ENCODE measurements around the gene SUMF2.
"Not testable (repeated sequence)": the region's sequence is repeated elsewhere in the genome, so short reads cannot be mapped to it uniquely, and the experiment has no call there.

Gene SUMF2

DNA sequence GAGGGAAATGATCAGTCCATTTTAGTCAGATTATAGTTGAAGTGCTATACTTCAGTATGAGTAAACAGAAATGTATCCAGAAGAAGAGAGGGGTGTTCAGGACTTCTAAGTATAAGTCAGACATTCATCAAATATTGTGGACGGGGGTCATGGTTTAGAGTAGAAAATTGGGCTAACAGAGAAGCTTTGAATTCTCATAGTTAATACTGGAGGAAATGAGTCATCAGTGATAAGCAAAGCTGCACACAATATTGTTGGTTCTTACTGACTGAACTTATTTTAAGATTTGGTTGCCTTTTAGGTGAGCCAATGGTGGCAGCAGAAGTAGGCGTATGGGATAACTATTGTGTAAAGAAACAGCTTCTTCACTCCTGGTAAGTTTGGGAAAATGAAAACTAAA is 1.7 kb upstream of the SUMF2 start:
- no peaks in the 10 kb centered on the region for H3K27me3 ChIP-seq
- H3K27ac ChIP-seq: no peak overlapping the region
- no peak overlapping the region for H3K4me2 ChIP-seq
- H3K9me3 ChIP-seq: no peaks in the 10 kb centered on the region
- H3K4me1 ChIP-seq: peaks cover 38% of the 10 kb centered on the region
- peaks cover 73% of the 10 kb centered on the region for H4K20me1 ChIP-seq
- TF ChIP-seq Cebpa-rat (IDR thresholded peaks at IDR 0.05): no peak
- H3K4me3 ChIP-seq: no peak overlapping the region
- no peak overlapping the region for H3K9ac ChIP-seq
- peaks cover 72% of the 10 kb centered on the region for H3K36me3 ChIP-seq

DNA sequence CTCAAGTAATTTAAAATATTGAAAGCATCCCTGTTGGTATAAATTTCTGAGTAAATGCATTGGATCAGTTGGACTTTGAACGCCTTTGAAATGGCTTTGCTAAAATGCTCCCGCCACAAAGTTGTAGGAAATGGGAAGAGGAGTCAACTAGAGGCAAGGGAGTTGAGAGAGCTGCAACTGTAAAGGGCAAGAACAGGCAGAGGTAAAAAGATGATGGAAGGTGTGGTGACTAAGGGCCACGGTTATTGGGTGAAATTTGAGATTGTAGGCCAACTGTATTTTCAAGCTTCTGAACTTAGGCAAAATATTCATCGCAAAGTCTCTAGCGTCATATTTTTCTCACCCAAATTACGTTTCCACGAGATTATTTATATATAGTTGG is 595 bp upstream of the SUMF2 start:
- Histone ChIP-seq H4K20me1 (peaks cover 62% of the 10 kb centered on the region), H3K27me3 (no peaks in the 10 kb centered on the region), H3K4me1 (peaks cover 38% of the 10 kb centered on the region), H3K9me3 (no peaks in the 10 kb centered on the region), H3K4me2 (peak overlapping the region; percentile 79), H3K36me3 (peaks cover 71% of the 10 kb centered on the region), H3K4me3 (peak overlapping the region; percentile 73), H3K9ac (peak overlapping the region; percentile 91; the same call in 1 of the 2 replicates), H3K27ac (peak overlapping the region; percentile 88; the same call in 1 of the 2 replicates)
- TF ChIP-seq Cebpa-rat (IDR thresholded peaks at IDR 0.05): no peak

DNA sequence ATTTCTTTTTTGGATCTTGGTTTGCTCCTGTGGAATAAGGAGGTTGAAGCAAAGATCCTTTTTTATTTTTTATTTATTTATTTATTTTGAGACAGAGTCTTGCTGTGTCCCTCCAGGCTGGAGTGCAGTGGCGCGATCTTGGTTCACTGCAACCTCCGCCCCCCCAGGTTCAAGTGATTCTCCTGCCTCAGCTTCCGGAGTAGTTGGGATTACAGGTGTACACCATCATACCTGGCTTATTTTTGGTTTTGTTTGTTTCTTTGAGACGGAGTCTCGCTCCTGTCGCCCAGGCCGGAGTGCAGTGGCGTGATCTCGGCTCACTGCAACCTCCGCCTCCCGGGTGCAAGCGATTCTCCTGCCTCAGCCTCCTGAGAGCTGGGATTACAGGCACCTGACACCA is 2.3 kb downstream of the SUMF2 start:
- not testable (repeated sequence) for H3K4me3 ChIP-seq, H3K9ac ChIP-seq, H3K27me3 ChIP-seq, H3K9me3 ChIP-seq, H3K27ac ChIP-seq, H3K4me2 ChIP-seq
- Histone ChIP-seq H3K36me3 (peaks cover 71% of the 10 kb centered on the region), H4K20me1 (peaks cover 34% of the 10 kb centered on the region), H3K4me1 (peaks cover 38% of the 10 kb centered on the region)

DNA sequence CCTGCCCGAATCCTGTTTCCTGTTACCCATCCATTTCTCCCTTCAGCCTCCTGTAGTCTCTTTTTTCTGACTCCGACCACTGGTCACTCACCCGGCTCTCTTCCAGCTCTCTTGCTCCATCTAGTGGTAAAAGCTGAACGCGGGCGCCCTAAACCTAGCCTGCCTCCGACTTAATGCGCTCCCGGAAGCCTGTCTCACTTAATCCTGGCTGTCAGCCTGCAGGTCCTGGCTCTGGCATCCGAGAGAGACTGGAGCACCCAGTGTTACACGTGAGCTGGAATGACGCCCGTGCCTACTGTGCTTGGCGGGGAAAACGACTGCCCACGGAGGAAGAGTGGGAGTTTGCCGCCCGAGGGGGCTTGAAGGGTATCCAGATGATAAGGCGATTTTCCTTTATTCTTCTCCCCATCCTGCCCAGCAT is 10.3 kb downstream of the SUMF2 start:
- TF ChIP-seq Cebpa-rat (IDR thresholded peaks at IDR 0.05): no peak
- H3K9me3 ChIP-seq: no peaks in the 10 kb centered on the region
- H3K36me3 ChIP-seq: peaks cover 97% of the 10 kb centered on the region
- no peak overlapping the region for H3K4me3 ChIP-seq
- H3K4me1 ChIP-seq: peaks cover 16% of the 10 kb centered on the region
- H3K27ac ChIP-seq: no peak overlapping the region
- no peak overlapping the region for H3K4me2 ChIP-seq
- H4K20me1 ChIP-seq: 0 out of 2 replicates have a peak, but pooled peaks cover 9% of the 10 kb centered on the region
- H3K27me3 ChIP-seq: no peaks in the 10 kb centered on the region
- 0 out of 2 replicates have a peak overlapping the region, but pooled peaks have one; percentile 5 for H3K9ac ChIP-seq

DNA sequence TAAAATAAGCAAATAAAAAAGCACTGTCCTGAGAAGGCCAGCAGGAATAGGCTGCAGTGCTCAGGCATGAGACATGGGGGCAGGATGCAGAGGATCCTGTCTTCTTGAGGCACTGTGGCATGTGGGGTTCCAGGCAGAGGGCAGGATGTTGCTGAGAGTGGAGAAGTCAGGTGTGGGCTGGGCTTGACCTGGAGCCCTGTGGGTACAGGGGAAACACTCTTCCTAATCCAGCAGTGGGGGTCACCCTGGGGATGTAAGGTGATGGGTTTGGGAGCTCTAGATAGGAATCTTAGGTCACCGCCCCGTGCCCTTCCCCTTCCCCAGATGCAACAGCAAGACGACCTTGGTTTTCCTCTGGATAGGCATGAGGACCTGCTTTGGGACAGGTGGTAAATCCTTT is 13.6 kb downstream of the SUMF2 start:
- no peak overlapping the region for H3K9ac ChIP-seq
- no peak overlapping the region for H3K4me2 ChIP-seq
- H3K27ac ChIP-seq: 0 out of 2 replicates have a peak overlapping the region, but pooled peaks have one; percentile 77
- 0 out of 2 replicates have a peak, but pooled peaks cover 9% of the 10 kb centered on the region for H4K20me1 ChIP-seq
- H3K27me3 ChIP-seq: no peaks in the 10 kb centered on the region
- H3K36me3 ChIP-seq: peaks cover 87% of the 10 kb centered on the region
- TF ChIP-seq Cebpa-rat (IDR thresholded peaks at IDR 0.05): no peak
- H3K4me1 ChIP-seq: peaks cover 49% of the 10 kb centered on the region
- no peak overlapping the region for H3K4me3 ChIP-seq
- no peaks in the 10 kb centered on the region for H3K9me3 ChIP-seq

DNA sequence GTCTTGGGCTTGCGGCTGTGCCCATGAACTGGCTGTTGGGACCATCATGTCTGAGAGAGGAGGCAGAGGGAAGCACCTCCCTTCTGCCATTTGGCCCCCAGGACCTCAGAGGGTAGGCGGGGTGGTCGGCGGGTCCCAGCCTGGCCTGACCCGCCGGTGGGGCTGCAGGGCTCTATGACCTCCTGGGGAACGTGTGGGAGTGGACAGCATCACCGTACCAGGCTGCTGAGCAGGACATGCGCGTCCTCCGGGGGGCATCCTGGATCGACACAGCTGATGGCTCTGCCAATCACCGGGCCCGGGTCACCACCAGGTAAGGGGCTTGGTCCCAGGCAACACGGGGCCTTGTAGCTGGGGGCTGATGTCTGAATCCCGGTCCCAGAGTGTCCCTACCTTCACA is 14.1 kb downstream of the SUMF2 start:
- Histone ChIP-seq H3K36me3 (peaks cover 81% of the 10 kb centered on the region), H3K9ac (0 out of 2 replicates have a peak overlapping the region, but pooled peaks have one; percentile 61), H3K4me2 (peak overlapping the region; percentile 71), H3K9me3 (no peaks in the 10 kb centered on the region), H3K27ac (peak overlapping the region; percentile 77), H3K27me3 (no peaks in the 10 kb centered on the region), H4K20me1 (0 out of 2 replicates have a peak, but pooled peaks cover 6% of the 10 kb centered on the region), H3K4me1 (peaks cover 54% of the 10 kb centered on the region), H3K4me3 (no peak overlapping the region)
- TF ChIP-seq Cebpa-rat (IDR thresholded peaks at IDR 0.05): no peak

DNA sequence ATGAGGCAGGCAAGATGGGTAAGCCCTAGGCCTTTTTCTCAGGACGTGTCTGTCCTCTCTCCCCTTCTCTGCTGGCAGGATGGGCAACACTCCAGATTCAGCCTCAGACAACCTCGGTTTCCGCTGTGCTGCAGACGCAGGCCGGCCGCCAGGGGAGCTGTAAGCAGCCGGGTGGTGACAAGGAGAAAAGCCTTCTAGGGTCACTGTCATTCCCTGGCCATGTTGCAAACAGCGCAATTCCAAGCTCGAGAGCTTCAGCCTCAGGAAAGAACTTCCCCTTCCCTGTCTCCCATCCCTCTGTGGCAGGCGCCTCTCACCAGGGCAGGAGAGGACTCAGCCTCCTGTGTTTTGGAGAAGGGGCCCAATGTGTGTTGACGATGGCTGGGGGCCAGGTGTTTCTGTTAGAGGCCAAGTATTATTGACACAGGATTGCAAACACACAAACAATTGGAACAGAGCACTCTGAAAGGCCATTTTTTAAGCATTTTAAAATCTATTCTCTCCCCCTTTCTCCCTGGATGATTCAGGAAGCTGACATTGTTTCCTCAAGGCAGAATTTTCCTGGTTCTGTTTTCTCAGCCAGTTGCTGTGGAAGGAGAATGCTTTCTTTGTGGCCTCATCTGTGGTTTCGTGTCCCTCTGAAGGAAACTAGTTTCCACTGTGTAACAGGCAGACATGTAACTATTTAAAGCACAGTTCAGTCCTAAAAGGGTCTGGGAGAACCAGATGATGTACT is 15.5 kb downstream of the SUMF2 start:
- peaks cover 67% of the 10 kb centered on the region for H3K36me3 ChIP-seq
- no peak overlapping the region for H3K4me3 ChIP-seq
- no peak for TF ChIP-seq Cebpa-rat (IDR thresholded peaks at IDR 0.05)
- no peaks in the 10 kb centered on the region for H3K9me3 ChIP-seq
- H4K20me1 ChIP-seq: no peaks in the 10 kb centered on the region
- H3K27me3 ChIP-seq: no peaks in the 10 kb centered on the region
- H3K9ac ChIP-seq: peak overlapping the region; percentile 61
- peaks cover 68% of the 10 kb centered on the region for H3K4me1 ChIP-seq
- peak overlapping the region; percentile 77 for H3K27ac ChIP-seq
- peak overlapping the region; percentile 71 for H3K4me2 ChIP-seq

DNA sequence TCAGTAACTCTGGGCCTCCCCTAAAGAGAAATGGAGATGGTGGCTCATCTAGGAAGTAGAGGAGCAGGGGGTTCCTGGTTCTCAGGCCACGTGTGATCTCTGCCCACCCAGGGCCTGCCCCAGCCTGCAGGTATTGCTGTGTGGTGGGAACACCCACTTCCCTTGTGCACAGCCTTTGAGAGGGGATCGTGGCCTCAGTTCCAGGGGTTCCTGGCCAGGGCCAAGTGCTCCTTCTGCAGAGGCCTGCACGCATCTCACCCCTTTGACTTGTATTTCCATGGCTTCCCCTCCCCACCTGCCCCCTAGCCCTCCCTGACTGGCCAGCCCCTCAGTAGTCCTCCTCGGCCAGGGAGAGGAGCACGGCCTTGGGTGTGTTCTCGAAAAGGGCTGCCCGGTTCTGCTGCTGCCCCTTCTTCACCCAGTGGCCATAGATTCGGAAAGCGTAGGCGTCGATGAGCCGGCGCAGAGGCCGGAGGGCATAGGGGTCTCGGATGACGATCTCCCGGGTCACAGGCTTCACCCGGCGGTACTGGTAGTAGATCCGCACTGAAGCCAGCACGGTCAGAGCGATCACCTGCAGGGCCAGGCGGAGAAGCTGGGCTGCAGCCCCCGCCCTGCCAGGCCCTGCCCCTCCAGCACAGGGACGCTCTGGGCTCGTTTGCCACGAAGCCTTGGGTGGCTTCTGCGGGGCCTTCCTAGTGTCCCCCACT is 16.8 kb downstream of the SUMF2 start:
- not testable (repeated sequence) for H3K27me3 ChIP-seq, H3K9me3 ChIP-seq, H4K20me1 ChIP-seq, H3K4me3 ChIP-seq
- peaks cover 61% of the 10 kb centered on the region for H3K36me3 ChIP-seq
- H3K4me2 ChIP-seq: peak overlapping the region; percentile 71
- peak overlapping the region; percentile 77 for H3K27ac ChIP-seq
- peaks cover 81% of the 10 kb centered on the region for H3K4me1 ChIP-seq
- peak overlapping the region; percentile 61; the same call in 1 of the 2 replicates for H3K9ac ChIP-seq

DNA sequence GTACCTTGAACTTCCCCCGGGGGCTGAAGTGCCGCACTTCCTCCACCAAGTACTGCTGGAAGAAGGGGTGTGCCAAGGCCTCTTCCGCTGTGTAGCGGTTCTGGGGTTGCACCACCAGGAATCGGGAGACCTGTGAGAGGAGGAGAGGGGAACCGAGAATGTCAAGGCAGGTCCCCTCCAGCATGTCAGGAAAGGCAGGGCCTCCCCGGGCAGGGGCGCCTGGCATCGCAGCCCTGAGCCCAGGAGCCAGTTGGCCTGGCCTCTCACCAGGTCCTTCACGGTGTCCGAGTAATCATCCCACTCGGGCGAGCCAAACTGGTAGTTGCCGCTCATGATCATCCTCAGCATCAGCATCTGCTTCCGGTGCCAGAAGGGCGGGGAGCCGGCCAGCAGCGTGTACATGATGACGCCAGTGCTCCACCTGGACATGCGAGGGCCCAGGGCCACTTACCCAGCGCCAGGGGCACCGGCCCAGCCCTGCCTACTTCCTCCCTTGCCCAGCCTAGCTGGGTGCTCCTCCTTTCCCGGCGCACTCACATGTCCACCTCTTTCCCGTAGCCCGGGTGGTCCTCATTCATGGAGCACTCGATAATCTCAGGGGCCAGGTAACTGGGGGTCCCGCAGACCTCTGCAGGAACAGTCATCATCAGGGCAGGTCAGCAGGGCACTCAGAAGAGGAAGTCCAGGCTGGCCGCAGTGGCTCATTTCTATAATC is 17.7 kb downstream of the SUMF2 start:
- Histone ChIP-seq H3K27ac (peak overlapping the region; percentile 77), H3K4me2 (peak overlapping the region; percentile 78), H3K36me3 (peaks cover 61% of the 10 kb centered on the region), H4K20me1 (no peaks in the 10 kb centered on the region), H3K4me3 (no peak overlapping the region), H3K27me3 (no peaks in the 10 kb centered on the region), H3K4me1 (peaks cover 83% of the 10 kb centered on the region), H3K9ac (no peak overlapping the region), H3K9me3 (no peaks in the 10 kb centered on the region)
- TF ChIP-seq Cebpa-rat (IDR thresholded peaks at IDR 0.05): no peak
